GM12878 (cell line): ENCODE results near the gene RNF44. TPM values are rescaled to one million over a fixed set of nuclear protein-coding genes. Genes with fewer than 3 reads are reported as not detected.

Source experiments
- ATAC-seq: fragments of 200-7000 bp; cut with Tn5 transposase; 3 replicates; pipeline ENCODE4 v1.9.1; 2020; ENCODE audit warnings: mild to moderate bottlenecking, moderate library complexity
- BruUV-seq: library from RNA; stranded (reverse); fragments of 400-500 nt; replicated peaks from 2 replicates; lab custom pipeline; 2021; lab: Mats Ljungman, UMichigan
- CTCF ChIA-PET: fragments of 300-600 bp; sonication (Branson Sonifier 250); formaldehyde crosslinking; extraction: SDS; loops from one replicate; lab custom pipeline; 2021; ENCODE audit warnings: inconsistent platforms; lab: Yijun Ruan, JAX
- POLR2A ChIA-PET: fragments of 350-600 bp; formaldehyde crosslinking; extraction: SDS; loops from one replicate; lab custom pipeline; 2021; ENCODE audit warnings: inconsistent platforms; lab: Charles Lee
- RAD21 ChIA-PET: fragments of 300-600 bp; sonication (Branson Sonifier 250); formaldehyde crosslinking; loops from one replicate; lab custom pipeline; 2023; ENCODE audit warnings: antibody characterized with exemption; ENCODE audit not compliant: unreplicated experiment; lab: Charles Lee
- SMC1A ChIA-PET: fragments of 300-600 bp; sonication (Branson Sonifier 250); formaldehyde crosslinking; loops from one replicate; lab custom pipeline; 2023; ENCODE audit not compliant: unreplicated experiment, uncharacterized antibody; lab: Charles Lee
- DNase-seq: peaks from one replicate; pipeline ENCODE4 v3.0.0-alpha.2; 2011; ENCODE audit warnings: low read depth, low spot score
- FAIRE-seq: peaks from 3 replicates; lab custom pipeline; 2011; peaks lifted over from hg19 to GRCh38; lab: Jason Lieb, UNC
- H2AFZ ChIP-seq: 2 replicates; pipeline ENCODE4 v1.6.0; 2011; ENCODE audit warnings: low read depth, low read length, control low read depth; ENCODE audit not compliant: control insufficient read depth
- H3K27ac ChIP-seq: 2 replicates; pipeline ENCODE4 v1.5.1; 2011; ENCODE audit warnings: control low read depth; ENCODE audit not compliant: control insufficient read depth, insufficient read depth
- H3K27me3 ChIP-seq, 2 experiments: replicated peaks in 1 of 2; 2 replicates each; pipeline versions ENCODE4 v1.6.0 to v1.6.1; 2011; ENCODE audit warnings: low read length in 1 of 2; ENCODE audit not compliant: control insufficient read depth in 2 of 2, insufficient read depth in 2 of 2
- H3K36me3 ChIP-seq, 2 experiments: 2 replicates each; pipeline ENCODE4 v1.5.1; 2011; ENCODE audit warnings: low read length in 1 of 2; ENCODE audit not compliant: control insufficient read depth in 2 of 2, insufficient read depth in 2 of 2
- H3K4me1 ChIP-seq: 2 replicates; pipeline ENCODE4 v1.6.1; 2011; ENCODE audit warnings: mild to moderate bottlenecking, low read length, moderate library complexity, mixed read lengths; ENCODE audit not compliant: control insufficient read depth, insufficient read depth
- H3K4me2 ChIP-seq: 2 replicates; pipeline ENCODE4 v1.6.0; 2011; ENCODE audit warnings: control low read depth; ENCODE audit not compliant: control insufficient read depth, insufficient read depth
- H3K4me3 ChIP-seq: fragments of 200-600 bp; sonication (generic); 2 replicates; pipeline ENCODE4 v1.5.1; 2016
- H3K79me2 ChIP-seq: 2 replicates; pipeline ENCODE4 v1.6.0; 2011; ENCODE audit warnings: low read length; ENCODE audit not compliant: control insufficient read depth, insufficient read depth
- H3K9ac ChIP-seq: 2 replicates; pipeline ENCODE4 v1.8.0; 2011; ENCODE audit warnings: low read length, control low read depth, mixed read lengths; ENCODE audit not compliant: control insufficient read depth, insufficient read depth
- H3K9me3 ChIP-seq: replicated peaks from 3 replicates; pipeline ENCODE4 v1.5.1; 2011; ENCODE audit warnings: mild to moderate bottlenecking, low read length; ENCODE audit not compliant: control insufficient read depth, insufficient read depth
- H4K20me1 ChIP-seq: 2 replicates; pipeline ENCODE4 v1.6.0; 2011; ENCODE audit not compliant: control insufficient read depth, insufficient read depth
- CHD4 ChIP-seq: fragments of 200-600 bp; sonication (generic); IDR thresholded peaks from 2 replicates; pipeline ENCODE4 v1.6.1; 2016; ENCODE audit warnings: mild to moderate bottlenecking
- IRF3 ChIP-seq: fragments of 450-650 bp; IDR thresholded peaks from 2 replicates; pipeline ENCODE4 v1.6.1; 2014; ENCODE audit warnings: mild to moderate bottlenecking
- JUND ChIP-seq: IDR thresholded peaks from 2 replicates; pipeline ENCODE4 v1.6.1; 2012; ENCODE audit warnings: low read depth, mild to moderate bottlenecking, low read length, improper control_type of control experiment, moderate library complexity
- KDM1A ChIP-seq: fragments of 200-600 bp; sonication (generic); IDR thresholded peaks from 2 replicates; pipeline ENCODE4 v1.6.1; 2016; ENCODE audit warnings: borderline replicate concordance
- POLR2A ChIP-seq: IDR thresholded peaks from 2 replicates; pipeline ENCODE4 v1.6.1; 2011; ENCODE audit warnings: low read depth, mild to moderate bottlenecking, low read length
- RB1 ChIP-seq: fragments of 450-650 bp; formaldehyde crosslinking; IDR thresholded peaks from 2 replicates; pipeline ENCODE4 v1.6.1; 2017; ENCODE audit warnings: mild to moderate bottlenecking, borderline replicate concordance
- WGBS: methylation state at CpG from one replicate; pipeline ENCODE4 v1.1.6; 2016; ENCODE audit warnings: low lambda C conversion rate; ENCODE audit not compliant: insufficient replicate concordance, insufficient coverage; ENCODE audit errors: missing lambda C conversion rate; 5-methylcytosine and 5-hydroxymethylcytosine counted together
- in situ Hi-C: fragments of 300-500 bp; cut with MboI; formaldehyde crosslinking; loops from 9 replicates; pipeline ENCODE4 v1.14.3; 2018; ENCODE audit warnings: mixed read lengths
- intact Hi-C: fragments of 100-400 bp; cut with micrococcal nuclease; formaldehyde crosslinking; loops from one replicate; pipeline ENCODE4 v1.14.2; 2022; ENCODE audit not compliant: unreplicated experiment
- polyA plus RNA-seq, 11 experiments: library from polyadenylated mRNA; depleted of rRNA in 4 of 11; unstranded in 6 of 11; stranded (reverse) in 5 of 11; fragments of >200 nt; fragmentation: Nextera tagmentation in 4 of 11; fragmentation: Illumina TruSeq in 1 of 11; extraction: Ambion mirVana in 4 of 11; extraction: Trizol in 1 of 11; gene quantifications; 1 replicate in 1 of 11; 2 replicates in 10 of 11; pipeline versions ENCODE4 v1.2.1 to v1.2.3, GENCODE V29; 2011 to 2016; ENCODE audit warnings: inconsistent platforms in 2 of 11, missing spikeins in 2 of 11, low read depth in 1 of 11
- total RNA-seq, 4 experiments: library from RNA; depleted of rRNA in 3 of 4; stranded (reverse); fragments of >200 nt in 3 of 4; fragmentation: Illumina TruSeq in 1 of 4; extraction: Trizol in 1 of 4; gene quantifications; 2 replicates each; pipeline versions ENCODE4 v1.2.1 to v1.2.3, GENCODE V29; 2013 to 2021

RNF44 gene
- total and polyA plus RNA-seq, 10 of the 15 experiments (the other 5 are each of a cell fraction or from before 2014, with no cell fraction given) = 1.7 to 51.9 (median 7.9) TPM

GRCh38 chr5:176530983-176531901 lies 6.0 kb downstream of the RNF44 start (continued):
- no peak for TF ChIP-seq CHD4
- TF ChIP-seq JUND = no peak
- no peak for TF ChIP-seq IRF3
- TF ChIP-seq KDM1A = no peak

- Histone ChIP-seq H3K9ac (peak overlapping the region; percentile 20; the same call in 1 of the 2 replicates), H3K27me3 (no peaks in the 10 kb centered on the region), H4K20me1 (no peaks in the 10 kb centered on the region; the same call in 1 of the 2 replicates), H3K79me2 (peaks cover 41% of the 10 kb centered on the region), H3K36me3 (peaks cover 14 to 39% of the 10 kb centered on the region in 2 experiments), H3K4me2 (peak overlapping the region; percentile 55; the same call in 1 of the 2 replicates), H3K27ac (peak overlapping the region; percentile 33; the same call in 1 of the 2 replicates), H3K9me3 (no peaks in the 10 kb centered on the region), H3K4me1 (peaks cover 47% of the 10 kb centered on the region), H2AFZ (no peak overlapping the region), H3K4me3 (no peak overlapping the region)
- ChIA-PET RAD21 (no interaction called here), SMC1A (no interaction called here), CTCF (interaction anchor here (0.6 kb wide), 1 partner anchor 12 kb away, joined by 3 read pairs; no protein-coding TSS in a partner anchor), POLR2A (no interaction called here)
- ATAC-seq (no peak), FAIRE-seq (no peak), DNase-seq (no peak)
- BruUV-seq = no TSS peak
- intact Hi-C loops (loop anchor here (10.0 kb wide), 2 partner anchors 146 to 1584 kb away; partner anchors contain the start of genes HIGD2A, N4BP3 and NOP16), in situ Hi-C loops (no loop called here)
- peak; percentile 32; the same call in 1 of the 2 replicates for TF ChIP-seq POLR2A
- TF ChIP-seq RB1 = no peak
- WGBS = 75% methylated on average over 19 of the region's 28 CpGs
Measured at GRCh38 chr5:176530393-176530982, 6.7 kb downstream of the RNF44 start.
